Liver (tissue), 1 donor: ENCODE data around the gene MBNL2.

Experiments used
- ATF3 ChIP-seq: IDR thresholded peaks from 2 replicates; pipeline ENCODE4 v1.6.1; 2016; ENCODE audit warnings: antibody characterized with exemption
- TAF1 ChIP-seq: conservative IDR thresholded peaks from 2 replicates; pipeline ENCODE4 v1.6.1; 2016; ENCODE audit warnings: antibody characterized with exemption, mild to moderate bottlenecking
- donor health status: healthy.

- TF ChIP-seq ATF3 = no peak
- TF ChIP-seq TAF1 = no peak
These were observed 212.5 kb downstream of the MBNL2 start for GRCh38 chr13:97434397-97435201.
